ENCODE results near the gene KLF13. TPM values are rescaled to one million over a fixed set of nuclear protein-coding genes. Genes with fewer than 3 reads are reported as not detected.

KLF13 gene
- total and polyA plus RNA-seq, 2 experiments from 2014 or later: 23.5 to 28.6 TPM

GRCh38 chr15:31392761-31393401 lies 66.2 kb downstream of the KLF13 start:
- no peak overlapping the region for H3K27ac ChIP-seq (ENCODE audit: low read depth)
- H3K27me3 Mint-ChIP-seq (ENCODE audit: insufficient read depth, low read depth, poor library complexity): peaks cover 26% of the 10 kb centered on the region
- peaks cover 22% of the 10 kb centered on the region for H3K4me1 Mint-ChIP-seq
- peak overlapping the region; percentile 78 for H3K4me3 Mint-ChIP-seq
- peak overlapping the region; percentile 85; the same call in 1 of the 2 replicates for H2AFZ ChIP-seq
- H3K27me3 ChIP-seq (ENCODE audit: insufficient read depth): peaks cover 33% of the 10 kb centered on the region
- H3K36me3 Mint-ChIP-seq (ENCODE audit: low read depth): peaks cover 4% of the 10 kb centered on the region; the same call in 1 of the 3 replicates
- peak overlapping the region; percentile 92 for H3K4me3 ChIP-seq
- TF ChIP-seq EZH2 (IDR thresholded peaks at IDR 0.05; ENCODE audit: low read depth, unreplicated experiment): peak; percentile 72
- no peak for TF ChIP-seq JUNB (IDR thresholded peaks at IDR 0.05; ENCODE audit: unreplicated experiment)
- H3F3A ChIP-seq (replicated peaks; ENCODE audit: low read depth): no peaks in the 10 kb centered on the region
- peak overlapping the region; percentile 96 for H3K4me2 ChIP-seq
- no peaks in the 10 kb centered on the region for H3K9me2 ChIP-seq (ENCODE audit: insufficient read depth)
- no peaks in the 10 kb centered on the region for H3K36me3 ChIP-seq (ENCODE audit: insufficient read depth)
- DNase-seq (ENCODE audit: low spot score) (peak; percentile 43), ATAC-seq (peak; percentile 20)
- peaks cover 9% of the 10 kb centered on the region for H3K9me3 Mint-ChIP-seq
- peaks cover 13% of the 10 kb centered on the region; the same call in 1 of the 2 replicates for H3K4me1 ChIP-seq (ENCODE audit: insufficient read depth)
- H4K20me1 ChIP-seq (replicated peaks; ENCODE audit: insufficient read depth): no peaks in the 10 kb centered on the region
- no peaks in the 10 kb centered on the region for H3K79me2 ChIP-seq (replicated peaks; ENCODE audit: insufficient read depth)
- H3K27ac Mint-ChIP-seq: no peak overlapping the region

GRCh38 chr15:31393444-31394091 lies 66.9 kb downstream of the KLF13 start:
- no peak overlapping the region for H3K27ac ChIP-seq (ENCODE audit: low read depth)
- Mint-ChIP-seq H3K27me3 (ENCODE audit: insufficient read depth, low read depth, poor library complexity) (peaks cover 26% of the 10 kb centered on the region), H3K9me3 (peaks cover 9% of the 10 kb centered on the region), H3K36me3 (ENCODE audit: low read depth) (peaks cover 4% of the 10 kb centered on the region; the same call in 1 of the 3 replicates), H3K4me1 (peaks cover 26% of the 10 kb centered on the region), H3K4me3 (peak overlapping the region; percentile 78), H3K27ac (no peak overlapping the region)
- no peaks in the 10 kb centered on the region for H3K79me2 ChIP-seq (replicated peaks; ENCODE audit: insufficient read depth)
- 0 out of 2 replicates have a peak overlapping the region, but pooled peaks have one; percentile 47 for H2AFZ ChIP-seq
- H3K4me3 ChIP-seq: peak overlapping the region; percentile 92
- H3K27me3 ChIP-seq (ENCODE audit: insufficient read depth): peaks cover 33% of the 10 kb centered on the region
- peaks cover 17% of the 10 kb centered on the region; the same call in 1 of the 2 replicates for H3K4me1 ChIP-seq (ENCODE audit: insufficient read depth)
- DNase-seq (ENCODE audit: low spot score) (peak; percentile 39), ATAC-seq (peak; percentile 0; the same call in 2 of the 3 replicates)
- H3K36me3 ChIP-seq (ENCODE audit: insufficient read depth): no peaks in the 10 kb centered on the region
- no peaks in the 10 kb centered on the region for H3K9me2 ChIP-seq (ENCODE audit: insufficient read depth)
- no peaks in the 10 kb centered on the region for H4K20me1 ChIP-seq (replicated peaks; ENCODE audit: insufficient read depth)
- H3K4me2 ChIP-seq: peak overlapping the region; percentile 96
- no peaks in the 10 kb centered on the region for H3F3A ChIP-seq (replicated peaks; ENCODE audit: low read depth)
- TF ChIP-seq POLR2AphosphoS5 (IDR thresholded peaks at IDR 0.05; ENCODE audit: low read depth) (no peak), REST (IDR thresholded peaks at IDR 0.05; ENCODE audit: unreplicated experiment) (no peak), ZNF331 (CRISPR knock-in tag; IDR thresholded peaks at IDR 0.05; ENCODE audit: low read depth) (no peak), ZNF114 (CRISPR knock-in tag; IDR thresholded peaks at IDR 0.05) (no peak), CREB1 (CRISPR knock-in tag; IDR thresholded peaks at IDR 0.05; ENCODE audit: low read depth) (no peak), CTCF (conservative IDR thresholded peaks at IDR 0.05; ENCODE audit: low read depth in 2 of 2) (no peak), STAT1 (IDR thresholded peaks at IDR 0.05; ENCODE audit: unreplicated experiment) (no peak), ETS1 (IDR thresholded peaks at IDR 0.05) (no peak), EZH2phosphoT487 (IDR thresholded peaks at IDR 0.05; ENCODE audit: unreplicated experiment) (no peak)
